Cardiac muscle cell (in vitro differentiated cells and primary cell): ENCODE results near the gene TAB3. TPM values are rescaled to one million over a fixed set of nuclear protein-coding genes. Genes with fewer than 3 reads are reported as not detected.

ENCODE experiments used
- DNase-seq, 2 donors: peaks; one replicate each; pipeline versions ENCODE4 v3.0.0 to v3.0.0-alpha.2; 2010 to 2017; ENCODE audit warnings: low read depth in 1 of 2, low spot score in 1 of 2
- H3K27ac ChIP-seq: fragments of 200-600 bp; sonication (generic); 2 replicates; pipeline ENCODE4 v1.5.1; 2016
- H3K27me3 ChIP-seq: fragments of 200-600 bp; sonication (generic); 2 replicates; pipeline ENCODE4 v1.6.0; 2016; ENCODE audit warnings: control low read depth
- H3K36me3 ChIP-seq: fragments of 200-600 bp; sonication (generic); 2 replicates; pipeline ENCODE4 v1.5.1; 2016; ENCODE audit warnings: control low read depth
- H3K4me1 ChIP-seq: fragments of 200-600 bp; sonication (generic); 2 replicates; pipeline ENCODE4 v1.8.1; 2017; ENCODE audit warnings: low read depth, mild to moderate bottlenecking, mixed run types
- H3K4me3 ChIP-seq: fragments of 200-600 bp; sonication (generic); 2 replicates; pipeline ENCODE4 v1.5.1; 2016; ENCODE audit warnings: mild to moderate bottlenecking
- H3K9me3 ChIP-seq: fragments of 200-600 bp; sonication (generic); 2 replicates; pipeline ENCODE4 v1.5.1; 2017; ENCODE audit warnings: low read depth, mild to moderate bottlenecking, control low read depth
- polyA plus RNA-seq: library from polyadenylated mRNA; unstranded; fragments of >200 nt; fragmentation: Nextera tagmentation; extraction: Ambion mirVana; gene quantifications from 2 replicates; pipeline ENCODE4 v1.2.1, GENCODE V29; 2016
- total RNA-seq: library from RNA; depleted of rRNA; stranded (reverse); fragments of >200 nt; gene quantifications from 2 replicates; pipeline ENCODE4 v1.2.3, GENCODE V29; 2016
- TF ChIP-seq, protein P1 (sequence below): IDR thresholded peaks from 2 replicates; pipeline ENCODE4 v1.5.1; 2012; ENCODE audit warnings: low read depth, mild to moderate bottlenecking, low read length

TAB3 gene
- total and polyA plus RNA-seq, 2 experiments from 2014 or later, result 10.1 to 32.3 TPM

DNA sequence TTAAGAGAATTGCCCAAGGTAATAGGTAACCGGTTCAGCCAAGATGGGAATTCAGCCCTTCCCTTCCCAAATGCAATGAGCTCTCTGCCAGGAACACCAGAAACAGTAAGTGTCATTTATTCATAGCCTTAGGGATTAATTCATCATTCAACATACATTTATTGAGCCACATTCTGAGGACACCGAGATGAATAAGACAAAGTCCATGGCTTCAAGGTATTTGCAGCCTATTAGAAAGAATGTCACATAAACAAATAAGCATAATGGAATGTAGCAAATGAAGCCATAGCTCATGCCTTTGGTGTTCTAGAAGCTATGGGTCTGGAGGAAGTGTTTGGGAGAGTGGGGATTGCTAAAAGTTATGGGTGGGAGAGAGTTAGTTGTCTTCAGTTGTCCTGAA, 6.3 kb upstream of the TAB3 start:
- no peaks in the 10 kb centered on the region for H3K9me3 ChIP-seq
- H3K4me3 ChIP-seq, result no peak overlapping the region
- H3K4me1 ChIP-seq, result no peaks in the 10 kb centered on the region
- no peak for DNase-seq
- H3K27me3 ChIP-seq, result no peaks in the 10 kb centered on the region
- H3K36me3 ChIP-seq, result no peaks in the 10 kb centered on the region
- H3K27ac ChIP-seq, result no peak overlapping the region
- TF ChIP-seq, protein P1, sequence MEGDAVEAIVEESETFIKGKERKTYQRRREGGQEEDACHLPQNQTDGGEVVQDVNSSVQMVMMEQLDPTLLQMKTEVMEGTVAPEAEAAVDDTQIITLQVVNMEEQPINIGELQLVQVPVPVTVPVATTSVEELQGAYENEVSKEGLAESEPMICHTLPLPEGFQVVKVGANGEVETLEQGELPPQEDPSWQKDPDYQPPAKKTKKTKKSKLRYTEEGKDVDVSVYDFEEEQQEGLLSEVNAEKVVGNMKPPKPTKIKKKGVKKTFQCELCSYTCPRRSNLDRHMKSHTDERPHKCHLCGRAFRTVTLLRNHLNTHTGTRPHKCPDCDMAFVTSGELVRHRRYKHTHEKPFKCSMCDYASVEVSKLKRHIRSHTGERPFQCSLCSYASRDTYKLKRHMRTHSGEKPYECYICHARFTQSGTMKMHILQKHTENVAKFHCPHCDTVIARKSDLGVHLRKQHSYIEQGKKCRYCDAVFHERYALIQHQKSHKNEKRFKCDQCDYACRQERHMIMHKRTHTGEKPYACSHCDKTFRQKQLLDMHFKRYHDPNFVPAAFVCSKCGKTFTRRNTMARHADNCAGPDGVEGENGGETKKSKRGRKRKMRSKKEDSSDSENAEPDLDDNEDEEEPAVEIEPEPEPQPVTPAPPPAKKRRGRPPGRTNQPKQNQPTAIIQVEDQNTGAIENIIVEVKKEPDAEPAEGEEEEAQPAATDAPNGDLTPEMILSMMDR, result no peak

DNA sequence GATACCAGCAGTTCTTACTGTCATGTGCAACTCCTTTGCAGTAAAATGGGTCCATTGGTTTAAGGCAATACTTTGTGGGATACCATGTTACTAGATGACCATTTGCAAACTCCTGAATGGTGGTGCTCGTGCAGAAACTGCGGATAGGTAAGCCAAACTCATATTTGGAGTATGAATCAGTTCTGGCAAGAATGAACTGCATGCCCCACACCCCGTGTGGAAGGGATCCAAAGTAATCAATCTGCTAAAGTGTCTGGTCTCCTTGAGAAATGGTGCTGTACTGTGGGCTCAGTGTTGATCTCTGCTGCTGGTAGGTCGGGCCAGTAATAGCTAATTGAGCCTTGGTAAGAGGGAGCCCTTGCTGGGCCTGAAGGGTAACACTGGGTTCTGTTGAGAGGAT, 4.2 kb upstream of the TAB3 start:
- H3K36me3 ChIP-seq, result no peaks in the 10 kb centered on the region
- no peaks in the 10 kb centered on the region for H3K9me3 ChIP-seq
- H3K27me3 ChIP-seq, result no peaks in the 10 kb centered on the region
- H3K27ac ChIP-seq, result no peak overlapping the region
- DNase-seq, result no peak
- no peak overlapping the region for H3K4me3 ChIP-seq
- no peaks in the 10 kb centered on the region for H3K4me1 ChIP-seq
- TF ChIP-seq, protein P1, result no peak

DNA sequence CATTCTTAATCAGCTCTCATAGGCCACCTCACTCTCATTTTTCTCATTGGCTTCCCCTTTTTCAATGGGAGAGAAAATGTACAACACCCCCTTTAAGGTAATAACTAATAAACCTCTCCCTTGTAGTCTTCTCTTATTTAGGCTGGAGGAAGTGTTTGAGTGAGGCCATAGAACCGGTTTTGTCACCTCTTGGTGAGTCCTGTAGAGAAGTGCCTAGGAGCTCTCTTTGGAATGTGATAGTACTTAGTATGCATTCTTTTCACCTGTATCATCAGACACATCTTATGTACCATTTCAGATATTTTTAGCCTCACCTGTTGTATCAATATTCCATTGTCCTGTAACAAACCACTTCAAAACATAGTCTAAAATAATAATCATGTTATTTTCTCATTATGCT, 3.5 kb upstream of the TAB3 start:
- no peaks in the 10 kb centered on the region for H3K36me3 ChIP-seq
- no peaks in the 10 kb centered on the region for H3K9me3 ChIP-seq

DNA sequence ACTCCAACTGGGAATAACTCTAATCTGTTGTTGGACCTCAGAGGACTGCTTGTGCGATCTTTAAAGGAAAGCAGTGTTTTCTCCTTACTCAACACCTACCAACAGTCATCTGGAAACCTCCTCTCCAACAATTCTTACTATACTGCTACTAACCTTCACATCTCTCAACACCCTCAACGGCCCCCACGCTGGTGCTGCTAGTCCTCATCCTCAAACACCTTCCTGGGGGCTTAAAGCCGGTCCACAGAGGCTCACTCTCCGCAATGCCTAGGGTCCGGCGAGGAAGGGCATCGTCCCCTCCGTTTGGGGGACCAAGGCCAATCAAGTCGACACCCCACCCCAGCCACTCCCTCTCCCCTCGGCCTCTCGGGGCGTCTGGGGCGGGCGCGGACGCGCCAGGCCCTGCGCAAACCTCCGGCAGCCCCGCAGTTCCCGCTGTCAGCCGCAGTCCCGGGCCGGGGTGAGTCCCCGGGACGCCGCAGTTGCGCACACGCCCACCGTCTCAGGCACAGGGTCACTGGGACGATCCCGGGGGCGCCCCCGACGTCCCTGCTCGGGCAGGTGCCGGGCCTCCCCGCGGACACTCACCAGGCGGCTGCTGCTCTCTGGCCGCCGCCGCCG, 418 bp downstream of the TAB3 start:
- peak; percentile 14 to 51 for DNase-seq
- TF ChIP-seq, protein P1, result no peak
- Histone ChIP-seq H3K27me3 (no peaks in the 10 kb centered on the region), H3K4me1 (peaks cover 5% of the 10 kb centered on the region), H3K9me3 (no peaks in the 10 kb centered on the region), H3K27ac (peak overlapping the region; percentile 86), H3K4me3 (peak overlapping the region; percentile 60), H3K36me3 (no peaks in the 10 kb centered on the region)

More for the DNA sequence above, 3.5 kb upstream of the TAB3 start:
- TF ChIP-seq, protein P1, result no peak
- Histone ChIP-seq H3K4me1 (peaks cover 4% of the 10 kb centered on the region), H3K27ac (no peak overlapping the region), H3K27me3 (no peaks in the 10 kb centered on the region), H3K4me3 (no peak overlapping the region)
- no peak for DNase-seq

DNA sequence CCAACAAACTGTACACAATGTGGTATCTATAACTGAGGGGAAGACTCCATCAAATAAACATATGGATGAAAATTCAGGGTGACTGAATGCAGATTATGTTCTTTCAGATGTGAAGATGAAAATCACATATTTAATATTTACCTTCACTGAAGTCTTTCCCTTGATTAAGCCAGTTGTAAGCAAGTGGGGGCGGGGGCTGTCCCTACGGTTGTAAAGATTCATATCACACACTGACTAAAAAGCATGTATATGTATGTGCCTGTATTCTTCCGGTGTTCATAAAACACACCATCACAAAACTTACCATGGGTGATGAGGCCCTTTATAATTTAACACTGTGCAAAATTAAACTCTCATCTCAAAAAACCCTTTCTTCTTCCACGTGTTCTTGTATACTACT, 1.3 kb downstream of the TAB3 start:
- TF ChIP-seq, protein P1, result no peak
- H3K36me3 ChIP-seq, result no peaks in the 10 kb centered on the region

DNA sequence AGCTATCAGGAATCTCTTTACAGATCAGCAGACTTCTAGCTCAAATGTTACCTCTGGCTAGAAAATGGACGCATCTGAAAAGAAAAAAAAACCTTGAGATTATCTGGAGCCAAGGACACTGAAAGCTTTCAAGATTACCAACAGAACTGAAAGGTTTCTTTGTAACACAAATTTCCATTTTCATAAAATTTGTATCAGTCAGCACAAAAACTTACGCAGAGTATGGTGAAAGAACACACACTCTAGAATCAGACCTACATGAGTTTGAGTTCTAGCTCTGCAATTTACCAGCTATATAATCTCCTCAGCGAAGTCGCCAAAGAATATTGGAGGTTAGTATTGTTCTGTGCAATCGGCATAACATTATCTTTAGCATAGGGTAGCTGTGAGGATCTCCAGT, 1.8 kb downstream of the TAB3 start:
- H3K27ac ChIP-seq, result no peak overlapping the region
- H3K4me3 ChIP-seq, result no peak overlapping the region
- H3K4me1 ChIP-seq, result peaks cover 12% of the 10 kb centered on the region
- H3K36me3 ChIP-seq, result no peaks in the 10 kb centered on the region
- TF ChIP-seq, protein P1, result no peak
- no peaks in the 10 kb centered on the region for H3K27me3 ChIP-seq
- H3K9me3 ChIP-seq, result no peaks in the 10 kb centered on the region
- no peak for DNase-seq

More for the DNA sequence above, 1.3 kb downstream of the TAB3 start:
- Histone ChIP-seq H3K4me1 (peaks cover 12% of the 10 kb centered on the region), H3K27me3 (no peaks in the 10 kb centered on the region), H3K4me3 (peak overlapping the region; percentile 60), H3K9me3 (no peaks in the 10 kb centered on the region), H3K27ac (no peak overlapping the region)
- no peak for DNase-seq
